MM.1S (cell line): ENCODE data around the gene RPS6KC1.

Experiments
- EZH2 ChIP-seq: fragments of 300-600 bp; sonication (generic); optimal IDR thresholded peaks from 2 replicates; pipeline ENCODE3; 2017; ENCODE audit warnings: low read depth, mild to moderate bottlenecking, antibody characterized with exemption, low read length, mixed read lengths
- EZH2phosphoT487 ChIP-seq: fragments of 300-600 bp; sonication (generic); IDR thresholded peaks from 2 replicates; pipeline ENCODE4 v1.6.1; 2018; ENCODE audit warnings: antibody characterized with exemption, low read length
- TF ChIP-seq, protein P1 (sequence below): fragments of 300-600 bp; sonication (generic); IDR thresholded peaks from 2 replicates; pipeline ENCODE4 v1.5.1; 2016; ENCODE audit warnings: antibody characterized with exemption, low read length, mixed read lengths

DNA sequence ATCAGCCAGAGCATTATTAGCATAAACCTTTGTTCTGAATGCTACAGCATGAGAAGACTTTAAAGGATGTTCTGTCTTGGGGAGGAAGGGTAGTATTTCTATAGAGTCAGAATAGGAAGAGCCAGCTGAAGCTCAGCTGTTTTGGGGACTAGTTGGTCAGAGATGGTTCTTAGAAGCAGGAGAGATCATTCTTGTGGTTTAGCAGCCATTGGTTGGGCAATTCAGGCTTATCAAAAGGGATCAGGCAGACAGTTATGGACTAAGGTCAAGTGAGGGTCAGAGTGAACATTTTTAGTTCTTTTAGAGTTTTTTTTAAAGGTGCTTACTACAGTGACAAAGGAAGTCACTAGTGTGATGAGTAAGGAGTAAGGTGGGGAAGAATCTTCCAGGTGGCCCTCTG is 245.5 kb downstream of the RPS6KC1 start:
- TF ChIP-seq EZH2 (no peak), EZH2phosphoT487 (no peak)
- TF ChIP-seq, protein P1, sequence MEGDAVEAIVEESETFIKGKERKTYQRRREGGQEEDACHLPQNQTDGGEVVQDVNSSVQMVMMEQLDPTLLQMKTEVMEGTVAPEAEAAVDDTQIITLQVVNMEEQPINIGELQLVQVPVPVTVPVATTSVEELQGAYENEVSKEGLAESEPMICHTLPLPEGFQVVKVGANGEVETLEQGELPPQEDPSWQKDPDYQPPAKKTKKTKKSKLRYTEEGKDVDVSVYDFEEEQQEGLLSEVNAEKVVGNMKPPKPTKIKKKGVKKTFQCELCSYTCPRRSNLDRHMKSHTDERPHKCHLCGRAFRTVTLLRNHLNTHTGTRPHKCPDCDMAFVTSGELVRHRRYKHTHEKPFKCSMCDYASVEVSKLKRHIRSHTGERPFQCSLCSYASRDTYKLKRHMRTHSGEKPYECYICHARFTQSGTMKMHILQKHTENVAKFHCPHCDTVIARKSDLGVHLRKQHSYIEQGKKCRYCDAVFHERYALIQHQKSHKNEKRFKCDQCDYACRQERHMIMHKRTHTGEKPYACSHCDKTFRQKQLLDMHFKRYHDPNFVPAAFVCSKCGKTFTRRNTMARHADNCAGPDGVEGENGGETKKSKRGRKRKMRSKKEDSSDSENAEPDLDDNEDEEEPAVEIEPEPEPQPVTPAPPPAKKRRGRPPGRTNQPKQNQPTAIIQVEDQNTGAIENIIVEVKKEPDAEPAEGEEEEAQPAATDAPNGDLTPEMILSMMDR: no peak
